Germinal center (tissue), 1 donor: ENCODE results near the gene LEP.

ENCODE experiments used
- DNase-seq: peaks from one replicate; pipeline ENCODE4 v3.0.0; 2012; ENCODE audit warnings: mixed read lengths, low spot score

LEP gene

GRCh38 chr7:128247108-128247507 is 6.0 kb downstream of the LEP start:
- DNase-seq: no peak

GRCh38 chr7:128247640-128248194 is 6.6 kb downstream of the LEP start:
- DNase-seq: no peak

GRCh38 chr7:128251337-128251736 is 10.3 kb downstream of the LEP start:
- DNase-seq: no peak

GRCh38 chr7:128253701-128254100 is 12.6 kb downstream of the LEP start:
- no peak for DNase-seq

GRCh38 chr7:128254470-128254869 is 13.4 kb downstream of the LEP start:
- no peak for DNase-seq

- no peak for DNase-seq
Measured at GRCh38 chr7:128255271-128255670, 14.2 kb downstream of the LEP start.

- no peak for DNase-seq
Measured at GRCh38 chr7:128257458-128257857, 16.4 kb downstream of the LEP start.

GRCh38 chr7:128259131-128260061 is 18.3 kb downstream of the LEP start:
- no peak for DNase-seq

GRCh38 chr7:128260069-128260795 is 19.2 kb downstream of the LEP start:
- DNase-seq: no peak

GRCh38 chr7:128262273-128263028 is 21.4 kb downstream of the LEP start:
- DNase-seq: no peak

- DNase-seq: no peak
Measured at GRCh38 chr7:128263420-128263819, 22.3 kb downstream of the LEP start.

- no peak for DNase-seq
Measured at GRCh38 chr7:128264477-128264876, 23.4 kb downstream of the LEP start.

GRCh38 chr7:128265156-128265905 is 24.3 kb downstream of the LEP start:
- DNase-seq: no peak

- no peak for DNase-seq
Measured at GRCh38 chr7:128265906-128266300, 24.8 kb downstream of the LEP start.

- no peak for DNase-seq
Measured at GRCh38 chr7:128266529-128266882, 25.4 kb downstream of the LEP start.

- DNase-seq: no peak
Measured at GRCh38 chr7:128266883-128267594, 26.0 kb downstream of the LEP start.

- DNase-seq: no peak
Measured at GRCh38 chr7:128267595-128267924, 26.5 kb downstream of the LEP start.

GRCh38 chr7:128268233-128268632 is 27.2 kb downstream of the LEP start:
- no peak for DNase-seq

- DNase-seq: no peak
Measured at GRCh38 chr7:128270826-128271272, 29.8 kb downstream of the LEP start.

GRCh38 chr7:128271471-128271941 is 30.4 kb downstream of the LEP start:
- no peak for DNase-seq
